ENCODE results near the gene VAMP8. TPM values are rescaled to one million over a fixed set of nuclear protein-coding genes. Genes with fewer than 3 reads are reported as not detected.
A peak's percentile ranks its signal among the peaks of the same experiment; 100 is the strongest.

VAMP8 gene
- total and polyA plus RNA-seq, 10 of the 15 experiments (the other 5 are each of a cell fraction or from before 2014, with no cell fraction given) = 93.6 to 744 (median 217) TPM

DNA sequence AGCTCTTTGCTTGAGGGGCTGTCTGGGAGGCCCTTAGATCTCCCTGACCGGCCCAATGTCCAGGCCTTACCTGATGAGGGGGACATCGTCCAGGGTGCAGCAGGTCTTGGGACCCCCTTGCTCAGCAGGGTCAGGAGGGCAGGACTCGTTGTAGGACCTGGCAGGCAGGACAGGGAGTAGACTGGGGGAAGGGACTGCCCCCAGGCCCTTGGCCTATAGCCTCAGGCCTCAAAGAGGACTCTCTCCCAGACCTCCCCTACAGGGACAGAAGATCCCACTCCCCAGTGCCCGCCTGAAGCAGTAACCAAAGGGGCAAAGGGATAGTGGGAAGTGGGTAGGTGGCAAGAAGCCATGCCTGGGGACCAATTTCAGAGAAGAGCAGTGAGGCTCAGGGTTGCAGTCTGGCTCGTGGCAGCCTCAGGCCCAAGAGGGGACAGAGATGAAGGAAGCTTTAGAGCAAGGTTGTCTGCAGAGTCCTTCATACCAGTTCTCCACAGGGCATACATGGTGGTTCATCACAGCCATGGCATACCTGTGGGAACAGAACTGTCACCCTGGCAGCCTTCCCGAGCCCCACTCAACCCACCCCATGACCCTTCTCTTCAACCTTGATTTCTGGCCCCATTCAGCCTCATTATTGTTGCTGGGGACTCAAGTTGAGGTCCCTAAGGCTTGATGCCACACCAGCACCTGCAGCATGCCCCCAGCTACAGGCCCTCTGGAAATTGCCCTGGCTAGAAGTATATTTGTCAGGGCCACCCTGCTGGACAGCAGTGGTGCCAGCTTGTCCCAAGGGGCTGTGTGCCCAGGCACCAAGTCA, 23.8 kb downstream of the VAMP8 start:
- H3K36me3 ChIP-seq (ENCODE audit: control insufficient read depth in 2 of 2, insufficient read depth in 2 of 2, low read length in 1 of 2) = peaks cover 0 to 14% of the 10 kb centered on the region in 2 experiments; a peak in 3 of 4 replicates
- POLR2A ChIA-PET = interaction anchor here (0.9 to 1.9 kb wide), 2 partner anchors 10 to 104 kb away, joined by 4 to 10 read pairs; partner anchors contain the start of gene C2orf68
- CTCF ChIA-PET = interaction anchor here (0.6 to 0.7 kb wide), 2 partner anchors 40 to 57 kb away, joined by 3 read pairs; partner anchors contain the start of gene GGCX
- no peaks in the 10 kb centered on the region for H3K27me3 ChIP-seq (replicated peaks in 1 of 2; ENCODE audit: control insufficient read depth in 2 of 2, insufficient read depth in 2 of 2, low read length in 1 of 2)
- peaks cover 13% of the 10 kb centered on the region for H3K79me2 ChIP-seq (ENCODE audit: control insufficient read depth, insufficient read depth, low read length)
- no peaks in the 10 kb centered on the region for H3K9me3 ChIP-seq (replicated peaks; ENCODE audit: control insufficient read depth, insufficient read depth, low read length)
- RAD21 ChIA-PET (ENCODE audit: unreplicated experiment) = interaction anchor here (0.5 kb wide), 1 partner anchor 26 kb away, joined by 3 read pairs; no protein-coding TSS in a partner anchor
- no peaks in the 10 kb centered on the region for H4K20me1 ChIP-seq (ENCODE audit: control insufficient read depth, insufficient read depth)
- no peak for DNase-seq (ENCODE audit: low read depth, low spot score)
- intact Hi-C loops (cut with micrococcal nuclease; ENCODE audit: unreplicated experiment) = no loop called here
- SMC1A ChIA-PET (ENCODE audit: uncharacterized antibody, unreplicated experiment) = interaction anchor here (0.7 kb wide), 1 partner anchor 244 kb away, joined by 3 read pairs; no protein-coding TSS in a partner anchor
- H3K4me1 ChIP-seq (ENCODE audit: control insufficient read depth, insufficient read depth, low read length) = peaks cover 5% of the 10 kb centered on the region
- BruUV-seq (replicated peaks) = no TSS peak
- no peak for FAIRE-seq
- H3K9ac ChIP-seq (ENCODE audit: control insufficient read depth, insufficient read depth, low read length) = no peak overlapping the region
- H2AFZ ChIP-seq (ENCODE audit: control insufficient read depth, low read depth, low read length) = no peak overlapping the region
- H3K4me2 ChIP-seq (ENCODE audit: control insufficient read depth, insufficient read depth) = peak overlapping the region; percentile 95; the same call in 1 of the 2 replicates
- no peak overlapping the region; the same call in 1 of the 2 replicates for H3K4me3 ChIP-seq
- ATAC-seq = no peak
- H3K27ac ChIP-seq (ENCODE audit: control insufficient read depth, insufficient read depth) = no peak overlapping the region
- 67% methylated on average over 6 of the region's 6 CpGs for WGBS (ENCODE audit: insufficient coverage, insufficient replicate concordance, low lambda C conversion rate, missing lambda C conversion rate)
- in situ Hi-C loops (cut with MboI) = no loop called here
- TF ChIP-seq NFYB (IDR thresholded peaks at IDR 0.05; ENCODE audit: insufficient read depth, low read depth, low read length) (no peak), CREM (IDR thresholded peaks at IDR 0.05; ENCODE audit: low read depth) (no peak), ZZZ3 (IDR thresholded peaks at IDR 0.05; ENCODE audit: control insufficient read depth, insufficient read length, low read depth) (no peak), KAT2A (conservative IDR thresholded peaks at IDR 0.05; ENCODE audit: control insufficient read depth, low read depth, low read length) (no peak), ZNF687 (IDR thresholded peaks at IDR 0.05) (no peak), SIX5 (IDR thresholded peaks at IDR 0.05; ENCODE audit: low read depth, low read length, severe bottlenecking) (no peak), POLR2AphosphoS2 (IDR thresholded peaks at IDR 0.05; ENCODE audit: low read depth, low read length) (peak; percentile 32), NRF1 (conservative IDR thresholded peaks at IDR 0.05; ENCODE audit: low read depth, low read length) (no peak), ATF2 (IDR thresholded peaks at IDR 0.05; ENCODE audit: low read length) (no peak), ZBED1 (IDR thresholded peaks at IDR 0.05; ENCODE audit: borderline replicate concordance) (no peak)
- TF ChIP-seq, protein P1, sequence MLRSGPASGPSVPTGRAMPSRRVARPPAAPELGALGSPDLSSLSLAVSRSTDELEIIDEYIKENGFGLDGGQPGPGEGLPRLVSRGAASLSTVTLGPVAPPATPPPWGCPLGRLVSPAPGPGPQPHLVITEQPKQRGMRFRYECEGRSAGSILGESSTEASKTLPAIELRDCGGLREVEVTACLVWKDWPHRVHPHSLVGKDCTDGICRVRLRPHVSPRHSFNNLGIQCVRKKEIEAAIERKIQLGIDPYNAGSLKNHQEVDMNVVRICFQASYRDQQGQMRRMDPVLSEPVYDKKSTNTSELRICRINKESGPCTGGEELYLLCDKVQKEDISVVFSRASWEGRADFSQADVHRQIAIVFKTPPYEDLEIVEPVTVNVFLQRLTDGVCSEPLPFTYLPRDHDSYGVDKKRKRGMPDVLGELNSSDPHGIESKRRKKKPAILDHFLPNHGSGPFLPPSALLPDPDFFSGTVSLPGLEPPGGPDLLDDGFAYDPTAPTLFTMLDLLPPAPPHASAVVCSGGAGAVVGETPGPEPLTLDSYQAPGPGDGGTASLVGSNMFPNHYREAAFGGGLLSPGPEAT (IDR thresholded peaks at IDR 0.05; ENCODE audit: low read depth) = no peak

Measured in GM12878 (cell line).